Suprapubic skin (tissue), 4 donors: Measurements from ENCODE around the gene ARHGAP20.

Source experiments
- EP300 ChIP-seq: sonication (generic); formaldehyde crosslinking; IDR thresholded peaks from one replicate; pipeline ENCODE4 v1.6.1; 2017; ENCODE audit warnings: antibody characterized with exemption
- POLR2A ChIP-seq, 2 donors: fragments of 450-650 bp; IDR thresholded peaks; one replicate each; pipeline ENCODE4 v1.6.1; 2017; ENCODE audit warnings: antibody characterized with exemption in 2 of 2, mild to moderate bottlenecking in 2 of 2, moderate library complexity in 2 of 2
- POLR2AphosphoS5 ChIP-seq, 3 donors: sonication (generic); formaldehyde crosslinking; IDR thresholded peaks; one replicate each; pipeline ENCODE4 v1.6.1; 2017; ENCODE audit warnings: antibody characterized with exemption in 3 of 3
- TF ChIP-seq, protein P1 (sequence below), 2 donors: fragments of 200-600 bp in 1 of 2; fragments of 450-650 bp in 1 of 2; sonication (generic) in 1 of 2; IDR thresholded peaks; one replicate each; pipeline ENCODE4 v1.5.1; 2016 to 2019; ENCODE audit warnings: antibody characterized with exemption in 2 of 2, mild to moderate bottlenecking in 1 of 2, moderate library complexity in 1 of 2

DNA sequence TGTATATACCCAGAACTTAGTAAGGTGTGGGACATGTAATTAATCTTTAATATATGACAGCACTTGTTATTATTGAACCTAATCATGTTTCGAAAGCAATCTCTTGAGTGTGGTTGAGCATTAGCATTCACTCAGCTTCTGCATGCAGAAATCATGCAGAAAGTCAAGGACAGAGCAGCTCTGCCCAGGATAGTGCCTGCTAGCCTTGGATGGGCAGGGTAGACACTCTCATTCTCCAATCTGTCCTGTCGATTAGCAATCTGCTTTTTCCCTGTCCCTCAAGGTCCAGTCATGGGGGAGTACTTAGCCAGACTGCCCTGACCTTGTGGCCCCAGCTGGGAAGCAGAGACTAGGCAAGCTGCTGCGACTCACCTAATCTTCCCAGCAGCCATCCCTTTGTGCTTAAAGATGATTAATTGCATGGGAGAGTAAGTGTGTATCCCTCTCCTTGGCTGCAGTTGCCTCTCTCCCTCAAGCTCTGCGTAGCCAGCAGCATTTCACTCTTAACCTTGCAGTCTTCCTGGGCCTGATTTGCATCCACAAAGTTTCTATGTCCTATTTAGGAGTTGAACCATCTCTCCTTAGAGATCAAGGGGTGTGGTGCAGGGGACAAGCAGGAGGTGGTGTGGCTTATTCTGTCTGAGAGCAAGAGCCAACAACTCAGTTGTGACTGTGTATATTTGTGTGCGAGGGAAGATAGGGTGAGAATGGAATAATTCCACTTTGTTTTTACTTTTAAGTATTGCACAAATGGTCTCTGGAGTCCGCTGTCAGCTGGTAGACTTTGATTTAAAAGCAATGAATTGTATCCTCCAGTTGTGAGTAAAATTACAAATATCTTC is 181.1 kb downstream of the ARHGAP20 start:
- TF ChIP-seq, protein P1, sequence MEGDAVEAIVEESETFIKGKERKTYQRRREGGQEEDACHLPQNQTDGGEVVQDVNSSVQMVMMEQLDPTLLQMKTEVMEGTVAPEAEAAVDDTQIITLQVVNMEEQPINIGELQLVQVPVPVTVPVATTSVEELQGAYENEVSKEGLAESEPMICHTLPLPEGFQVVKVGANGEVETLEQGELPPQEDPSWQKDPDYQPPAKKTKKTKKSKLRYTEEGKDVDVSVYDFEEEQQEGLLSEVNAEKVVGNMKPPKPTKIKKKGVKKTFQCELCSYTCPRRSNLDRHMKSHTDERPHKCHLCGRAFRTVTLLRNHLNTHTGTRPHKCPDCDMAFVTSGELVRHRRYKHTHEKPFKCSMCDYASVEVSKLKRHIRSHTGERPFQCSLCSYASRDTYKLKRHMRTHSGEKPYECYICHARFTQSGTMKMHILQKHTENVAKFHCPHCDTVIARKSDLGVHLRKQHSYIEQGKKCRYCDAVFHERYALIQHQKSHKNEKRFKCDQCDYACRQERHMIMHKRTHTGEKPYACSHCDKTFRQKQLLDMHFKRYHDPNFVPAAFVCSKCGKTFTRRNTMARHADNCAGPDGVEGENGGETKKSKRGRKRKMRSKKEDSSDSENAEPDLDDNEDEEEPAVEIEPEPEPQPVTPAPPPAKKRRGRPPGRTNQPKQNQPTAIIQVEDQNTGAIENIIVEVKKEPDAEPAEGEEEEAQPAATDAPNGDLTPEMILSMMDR (IDR thresholded peaks at IDR 0.05), result no peak
- TF ChIP-seq EP300 (no peak), POLR2AphosphoS5 (IDR thresholded peaks at IDR 0.05) (no peak), POLR2A (IDR thresholded peaks at IDR 0.05) (no peak)
